HepG2 (cell line): ENCODE results near the gene CUEDC2. TPM values are rescaled to one million over a fixed set of nuclear protein-coding genes. Genes with fewer than 3 reads are reported as not detected.
A peak's percentile ranks its signal among the peaks of the same experiment; 100 is the strongest.

ENCODE experiments used
- GABPB1 ChIP-seq: IDR thresholded peaks from 2 replicates; pipeline ENCODE4 v1.6.1; 2016; ENCODE audit warnings: mild to moderate bottlenecking, missing genetic modification reagents, moderate library complexity, missing compliant biosample characterization
- HDAC6 ChIP-seq: fragments of 200-600 bp; sonication (generic); IDR thresholded peaks from 2 replicates; pipeline ENCODE4 v1.7.0; 2017; ENCODE audit warnings: mild to moderate bottlenecking, antibody characterized with exemption, low read length, low read depth
- MAFF ChIP-seq: IDR thresholded peaks from 2 replicates; pipeline ENCODE4 v1.6.1; 2011; ENCODE audit warnings: low read depth, low read length, improper control_type of control experiment
- NCOA5 ChIP-seq: sonication (generic); formaldehyde crosslinking; IDR thresholded peaks from 2 replicates; pipeline ENCODE4 v1.4.0; 2020; ENCODE audit warnings: missing genetic modification reagents
- NFIC ChIP-seq: IDR thresholded peaks from 2 replicates; pipeline ENCODE4 v1.6.1; 2012; ENCODE audit warnings: mild to moderate bottlenecking, low read length, inconsistent platforms
- NR2F2 ChIP-seq: IDR thresholded peaks from 2 replicates; pipeline ENCODE4 v1.6.1; 2012; ENCODE audit warnings: low read depth, inconsistent platforms, borderline replicate concordance
- POLR2AphosphoS2 ChIP-seq: IDR thresholded peaks from 2 replicates; pipeline ENCODE4 v1.6.1; 2011; ENCODE audit warnings: low read depth, low read length, improper control_type of control experiment
- RBAK ChIP-seq: sonication (generic); formaldehyde crosslinking; IDR thresholded peaks from 2 replicates; pipeline ENCODE4 v1.5.1; 2020; ENCODE audit warnings: mild to moderate bottlenecking, missing genetic modification reagents
- RBM39 ChIP-seq: fragments of 200-400 bp; formaldehyde crosslinking; IDR thresholded peaks from one replicate; pipeline ENCODE4 v1.6.1; 2018; ENCODE audit warnings: antibody characterized with exemption, mild to moderate bottlenecking, low read depth, low read length; ENCODE audit not compliant: poor library complexity, severe bottlenecking
- SALL2 ChIP-seq: sonication (generic); formaldehyde crosslinking; IDR thresholded peaks from 2 replicates; pipeline ENCODE4 v1.8.1; 2023; ENCODE audit warnings: mild to moderate bottlenecking, missing genetic modification reagents, inconsistent platforms
- SP5 ChIP-seq: IDR thresholded peaks from 2 replicates; pipeline ENCODE4 v1.6.1; 2016; ENCODE audit warnings: low read depth, borderline replicate concordance
- TBX3 ChIP-seq: fragments of 450-650 bp; IDR thresholded peaks from 2 replicates; pipeline ENCODE4 v1.6.1; 2017; ENCODE audit warnings: antibody characterized with exemption, mild to moderate bottlenecking, inconsistent platforms, borderline replicate concordance
- ZFP36L1 ChIP-seq: sonication (generic); formaldehyde crosslinking; IDR thresholded peaks from 2 replicates; pipeline ENCODE4 v1.8.0; 2022; ENCODE audit warnings: mild to moderate bottlenecking, missing genetic modification reagents, moderate library complexity
- ZFYVE20 ChIP-seq: sonication (generic); formaldehyde crosslinking; IDR thresholded peaks from 2 replicates; pipeline ENCODE4 v1.8.0; 2023; ENCODE audit warnings: low read depth, mild to moderate bottlenecking, moderate library complexity, missing genetic modification reagents, borderline replicate concordance
- ZMAT3 ChIP-seq: sonication (generic); formaldehyde crosslinking; conservative IDR thresholded peaks from 2 replicates; pipeline ENCODE4 v1.7.0; 2021; ENCODE audit warnings: missing genetic modification reagents
- ZNF772 ChIP-seq: sonication (generic); formaldehyde crosslinking; IDR thresholded peaks from 2 replicates; pipeline ENCODE4 v1.5.0; 2020; ENCODE audit warnings: mild to moderate bottlenecking, missing genetic modification reagents
- ZNF777 ChIP-seq: sonication (generic); formaldehyde crosslinking; IDR thresholded peaks from 2 replicates; pipeline ENCODE4 v1.4.0; 2020; ENCODE audit warnings: missing genetic modification reagents
- ZSCAN25 ChIP-seq: sonication (generic); formaldehyde crosslinking; IDR thresholded peaks from 2 replicates; pipeline ENCODE4 v1.8.0; 2022; ENCODE audit warnings: mild to moderate bottlenecking, missing genetic modification reagents
- polyA plus RNA-seq, 8 experiments: library from polyadenylated mRNA; depleted of rRNA in 3 of 8; stranded (reverse) in 7 of 8; unstranded in 1 of 8; fragments of >200 nt; fragmentation: Illumina TruSeq in 4 of 8; extraction: Trizol in 4 of 8; gene quantifications; 2 replicates each; pipeline versions ENCODE4 v1.2.1 to v1.2.3, GENCODE V29; 2011 to 2016; ENCODE audit warnings: low read depth in 4 of 8, missing spikeins in 1 of 8, mixed read lengths in 1 of 8; ENCODE audit not compliant: insufficient read depth in 1 of 8
- total RNA-seq, 5 experiments: library from RNA; depleted of rRNA; stranded (reverse); fragments of >200 nt; fragmentation: Illumina TruSeq; extraction: Trizol; gene quantifications; 2 replicates each; pipeline ENCODE4 v1.2.3, GENCODE V29; 2016; ENCODE audit warnings: low read depth in 1 of 5
- TF ChIP-seq, protein P1 (sequence below): sonication (generic); formaldehyde crosslinking; IDR thresholded peaks from 2 replicates; pipeline ENCODE4 v1.5.1; 2020; ENCODE audit warnings: missing genetic modification reagents, mild to moderate bottlenecking, borderline replicate concordance
- TF ChIP-seq, protein P2 (sequence below): sonication (generic); formaldehyde crosslinking; IDR thresholded peaks from 2 replicates; pipeline ENCODE4 v1.4.0; 2020; ENCODE audit warnings: mild to moderate bottlenecking, missing genetic modification reagents
- TF ChIP-seq, protein P3 (sequence below): sonication (generic); formaldehyde crosslinking; IDR thresholded peaks from 2 replicates; pipeline ENCODE4 v1.5.0; 2020; ENCODE audit warnings: mild to moderate bottlenecking, missing genetic modification reagents
- TF ChIP-seq, protein P4 (sequence below): sonication (generic); formaldehyde crosslinking; IDR thresholded peaks from 2 replicates; pipeline ENCODE4 v1.8.0; 2022; ENCODE audit warnings: mild to moderate bottlenecking, missing genetic modification reagents, moderate library complexity
- TF ChIP-seq, protein P5 (sequence below): sonication (generic); IDR thresholded peaks from 2 replicates; pipeline ENCODE4 v1.6.1; 2016; ENCODE audit warnings: low read depth, borderline replicate concordance

The CUEDC2 gene
- total and polyA plus RNA-seq, 2 of the 13 experiments (the other 11 are each of a cell fraction or from before 2014, with no cell fraction given), result 13.1 to 18.4 TPM

DNA sequence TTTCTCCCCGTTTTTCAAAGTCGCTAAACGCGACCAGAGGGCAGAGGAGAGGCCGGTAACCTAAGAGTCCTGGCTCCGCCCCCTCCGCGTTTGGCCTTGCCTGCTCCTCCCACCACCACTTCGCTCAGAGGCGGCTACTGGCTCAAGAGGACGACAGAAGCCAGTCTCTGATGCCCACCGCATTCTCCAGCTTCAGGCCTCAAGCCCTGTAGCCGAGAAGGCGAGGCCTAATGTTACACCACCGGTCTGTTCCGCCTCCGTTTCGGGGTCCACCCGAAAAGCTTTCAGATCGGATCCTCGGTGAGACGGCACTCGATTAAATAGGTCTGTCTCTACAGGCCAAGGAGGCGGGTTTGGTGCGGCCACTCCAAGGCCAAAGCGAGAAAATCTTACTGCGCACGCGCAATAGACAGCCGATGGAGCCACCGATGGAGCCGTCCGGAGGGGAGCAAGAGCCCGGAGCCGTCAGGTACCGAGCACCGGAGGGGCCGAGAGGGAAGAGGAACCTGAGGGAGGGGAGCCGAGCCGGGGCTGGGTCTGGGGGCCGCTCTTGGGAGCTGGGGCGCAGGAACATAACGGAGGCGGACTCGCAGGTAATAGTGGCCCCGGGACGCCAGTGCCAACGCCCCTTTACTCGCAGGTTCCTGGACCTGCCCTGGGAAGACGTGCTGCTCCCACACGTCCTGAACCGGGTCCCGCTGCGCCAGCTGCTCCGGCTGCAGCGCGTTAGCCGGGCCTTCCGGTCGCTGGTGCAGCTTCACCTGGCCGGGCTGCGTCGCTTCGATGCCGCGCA is 11.5 kb downstream of the CUEDC2 start, which contains the start of gene FBXL15 (continued):
- TF ChIP-seq SALL2 (CRISPR knock-in tag) (peak; percentile 86), RBM39 (peak; percentile 41), NCOA5 (CRISPR knock-in tag) (no peak), GABPB1 (CRISPR knock-in tag) (peak; percentile 95), SP5 (peak; percentile 69; the same call in 1 of the 2 replicates), ZMAT3 (CRISPR knock-in tag) (peak; percentile 80), ZSCAN25 (CRISPR knock-in tag) (peak; percentile 65), NFIC (no peak), TBX3 (no peak), RBAK (CRISPR knock-in tag) (no peak), ZNF772 (CRISPR knock-in tag) (0 out of 2 replicates have a peak, but pooled peaks have one; percentile 61), ZNF777 (CRISPR knock-in tag) (peak; percentile 70), ZFYVE20 (CRISPR knock-in tag) (no peak), POLR2AphosphoS2 (peak; percentile 85), NR2F2 (peak; percentile 7; the same call in 1 of the 2 replicates), HDAC6 (no peak), ZFP36L1 (0 out of 2 replicates have a peak, but pooled peaks have one; percentile 28), MAFF (0 out of 2 replicates have a peak, but pooled peaks have one; percentile 5)
- TF ChIP-seq, protein P1, sequence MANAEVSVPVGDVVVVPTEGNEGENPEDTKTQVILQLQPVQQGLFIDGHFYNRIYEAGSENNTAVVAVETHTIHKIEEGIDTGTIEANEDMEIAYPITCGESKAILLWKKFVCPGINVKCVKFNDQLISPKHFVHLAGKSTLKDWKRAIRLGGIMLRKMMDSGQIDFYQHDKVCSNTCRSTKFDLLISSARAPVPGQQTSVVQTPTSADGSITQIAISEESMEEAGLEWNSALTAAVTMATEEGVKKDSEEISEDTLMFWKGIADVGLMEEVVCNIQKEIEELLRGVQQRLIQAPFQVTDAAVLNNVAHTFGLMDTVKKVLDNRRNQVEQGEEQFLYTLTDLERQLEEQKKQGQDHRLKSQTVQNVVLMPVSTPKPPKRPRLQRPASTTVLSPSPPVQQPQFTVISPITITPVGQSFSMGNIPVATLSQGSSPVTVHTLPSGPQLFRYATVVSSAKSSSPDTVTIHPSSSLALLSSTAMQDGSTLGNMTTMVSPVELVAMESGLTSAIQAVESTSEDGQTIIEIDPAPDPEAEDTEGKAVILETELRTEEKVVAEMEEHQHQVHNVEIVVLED, result peak; percentile 79
- TF ChIP-seq, protein P2, sequence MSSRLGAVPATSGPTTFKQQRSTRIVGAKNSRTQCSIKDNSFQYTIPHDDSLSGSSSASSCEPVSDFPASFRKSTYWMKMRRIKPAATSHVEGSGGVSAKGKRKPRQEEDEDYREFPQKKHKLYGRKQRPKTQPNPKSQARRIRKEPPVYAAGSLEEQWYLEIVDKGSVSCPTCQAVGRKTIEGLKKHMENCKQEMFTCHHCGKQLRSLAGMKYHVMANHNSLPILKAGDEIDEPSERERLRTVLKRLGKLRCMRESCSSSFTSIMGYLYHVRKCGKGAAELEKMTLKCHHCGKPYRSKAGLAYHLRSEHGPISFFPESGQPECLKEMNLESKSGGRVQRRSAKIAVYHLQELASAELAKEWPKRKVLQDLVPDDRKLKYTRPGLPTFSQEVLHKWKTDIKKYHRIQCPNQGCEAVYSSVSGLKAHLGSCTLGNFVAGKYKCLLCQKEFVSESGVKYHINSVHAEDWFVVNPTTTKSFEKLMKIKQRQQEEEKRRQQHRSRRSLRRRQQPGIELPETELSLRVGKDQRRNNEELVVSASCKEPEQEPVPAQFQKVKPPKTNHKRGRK (CRISPR knock-in tag), result no peak
- TF ChIP-seq, protein P3, sequence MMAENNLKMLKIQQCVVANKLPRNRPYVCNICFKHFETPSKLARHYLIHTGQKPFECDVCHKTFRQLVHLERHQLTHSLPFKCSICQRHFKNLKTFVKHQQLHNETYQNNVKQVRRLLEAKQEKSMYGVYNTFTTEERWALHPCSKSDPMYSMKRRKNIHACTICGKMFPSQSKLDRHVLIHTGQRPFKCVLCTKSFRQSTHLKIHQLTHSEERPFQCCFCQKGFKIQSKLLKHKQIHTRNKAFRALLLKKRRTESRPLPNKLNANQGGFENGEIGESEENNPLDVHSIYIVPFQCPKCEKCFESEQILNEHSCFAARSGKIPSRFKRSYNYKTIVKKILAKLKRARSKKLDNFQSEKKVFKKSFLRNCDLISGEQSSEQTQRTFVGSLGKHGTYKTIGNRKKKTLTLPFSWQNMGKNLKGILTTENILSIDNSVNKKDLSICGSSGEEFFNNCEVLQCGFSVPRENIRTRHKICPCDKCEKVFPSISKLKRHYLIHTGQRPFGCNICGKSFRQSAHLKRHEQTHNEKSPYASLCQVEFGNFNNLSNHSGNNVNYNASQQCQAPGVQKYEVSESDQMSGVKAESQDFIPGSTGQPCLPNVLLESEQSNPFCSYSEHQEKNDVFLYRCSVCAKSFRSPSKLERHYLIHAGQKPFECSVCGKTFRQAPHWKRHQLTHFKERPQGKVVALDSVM, result peak; percentile 31; the same call in 1 of the 2 replicates
- TF ChIP-seq, protein P4, sequence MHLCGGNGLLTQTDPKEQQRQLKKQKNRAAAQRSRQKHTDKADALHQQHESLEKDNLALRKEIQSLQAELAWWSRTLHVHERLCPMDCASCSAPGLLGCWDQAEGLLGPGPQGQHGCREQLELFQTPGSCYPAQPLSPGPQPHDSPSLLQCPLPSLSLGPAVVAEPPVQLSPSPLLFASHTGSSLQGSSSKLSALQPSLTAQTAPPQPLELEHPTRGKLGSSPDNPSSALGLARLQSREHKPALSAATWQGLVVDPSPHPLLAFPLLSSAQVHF (CRISPR knock-in tag), result no peak
- TF ChIP-seq, protein P5, sequence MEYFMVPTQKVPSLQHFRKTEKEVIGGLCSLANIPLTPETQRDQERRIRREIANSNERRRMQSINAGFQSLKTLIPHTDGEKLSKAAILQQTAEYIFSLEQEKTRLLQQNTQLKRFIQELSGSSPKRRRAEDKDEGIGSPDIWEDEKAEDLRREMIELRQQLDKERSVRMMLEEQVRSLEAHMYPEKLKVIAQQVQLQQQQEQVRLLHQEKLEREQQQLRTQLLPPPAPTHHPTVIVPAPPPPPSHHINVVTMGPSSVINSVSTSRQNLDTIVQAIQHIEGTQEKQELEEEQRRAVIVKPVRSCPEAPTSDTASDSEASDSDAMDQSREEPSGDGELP, result peak; percentile 75; the same call in 1 of the 2 replicates
